GM20000 (cell line): ENCODE measurements around the gene EVX2.

Experiments used
- DNase-seq: peaks from one replicate; pipeline ENCODE4 v3.0.0; 2012; ENCODE audit warnings: low spot score
- TF ChIP-seq, protein P1 (sequence below): IDR thresholded peaks from 2 replicates; pipeline ENCODE4 v1.5.1; 2012; ENCODE audit warnings: mild to moderate bottlenecking, control low read depth; ENCODE audit errors: extremely low read depth, missing control alignments

Gene EVX2

DNA sequence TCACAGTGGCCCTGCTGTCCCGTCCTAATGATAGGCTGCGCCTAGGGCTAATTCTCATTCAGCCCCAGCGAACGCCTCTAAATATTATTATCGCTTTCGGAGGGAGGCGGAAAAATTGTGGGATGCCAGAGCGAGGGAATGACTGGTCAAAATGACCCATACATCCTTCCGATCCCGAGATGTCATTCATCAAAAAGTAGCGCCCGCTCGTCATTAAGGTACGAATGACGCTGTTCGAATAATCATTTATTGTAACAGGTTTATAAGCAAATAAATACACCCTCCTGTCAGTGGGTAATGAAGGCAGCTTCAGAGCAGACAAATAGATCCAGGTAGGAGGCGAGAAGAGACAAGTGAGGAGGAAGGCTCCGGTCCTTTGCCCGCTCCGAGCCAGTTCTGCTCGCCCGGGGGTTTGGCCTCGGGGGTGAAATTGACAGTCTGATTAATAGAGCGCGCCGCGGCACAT lies at the start of gene EVX2:
TSS of gene EVX2 (minus strand) at position 167 of the 466 bp plus-strand sequence. CDS start 186 bp downstream, outside the sequence.
- no peak for DNase-seq
- TF ChIP-seq, protein P1, sequence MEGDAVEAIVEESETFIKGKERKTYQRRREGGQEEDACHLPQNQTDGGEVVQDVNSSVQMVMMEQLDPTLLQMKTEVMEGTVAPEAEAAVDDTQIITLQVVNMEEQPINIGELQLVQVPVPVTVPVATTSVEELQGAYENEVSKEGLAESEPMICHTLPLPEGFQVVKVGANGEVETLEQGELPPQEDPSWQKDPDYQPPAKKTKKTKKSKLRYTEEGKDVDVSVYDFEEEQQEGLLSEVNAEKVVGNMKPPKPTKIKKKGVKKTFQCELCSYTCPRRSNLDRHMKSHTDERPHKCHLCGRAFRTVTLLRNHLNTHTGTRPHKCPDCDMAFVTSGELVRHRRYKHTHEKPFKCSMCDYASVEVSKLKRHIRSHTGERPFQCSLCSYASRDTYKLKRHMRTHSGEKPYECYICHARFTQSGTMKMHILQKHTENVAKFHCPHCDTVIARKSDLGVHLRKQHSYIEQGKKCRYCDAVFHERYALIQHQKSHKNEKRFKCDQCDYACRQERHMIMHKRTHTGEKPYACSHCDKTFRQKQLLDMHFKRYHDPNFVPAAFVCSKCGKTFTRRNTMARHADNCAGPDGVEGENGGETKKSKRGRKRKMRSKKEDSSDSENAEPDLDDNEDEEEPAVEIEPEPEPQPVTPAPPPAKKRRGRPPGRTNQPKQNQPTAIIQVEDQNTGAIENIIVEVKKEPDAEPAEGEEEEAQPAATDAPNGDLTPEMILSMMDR = no peak

GRCh38 chr2:176133389-176133788 lies 49.6 kb upstream of the EVX2 start:
- TF ChIP-seq, protein P1 = no peak
- no peak for DNase-seq

DNA sequence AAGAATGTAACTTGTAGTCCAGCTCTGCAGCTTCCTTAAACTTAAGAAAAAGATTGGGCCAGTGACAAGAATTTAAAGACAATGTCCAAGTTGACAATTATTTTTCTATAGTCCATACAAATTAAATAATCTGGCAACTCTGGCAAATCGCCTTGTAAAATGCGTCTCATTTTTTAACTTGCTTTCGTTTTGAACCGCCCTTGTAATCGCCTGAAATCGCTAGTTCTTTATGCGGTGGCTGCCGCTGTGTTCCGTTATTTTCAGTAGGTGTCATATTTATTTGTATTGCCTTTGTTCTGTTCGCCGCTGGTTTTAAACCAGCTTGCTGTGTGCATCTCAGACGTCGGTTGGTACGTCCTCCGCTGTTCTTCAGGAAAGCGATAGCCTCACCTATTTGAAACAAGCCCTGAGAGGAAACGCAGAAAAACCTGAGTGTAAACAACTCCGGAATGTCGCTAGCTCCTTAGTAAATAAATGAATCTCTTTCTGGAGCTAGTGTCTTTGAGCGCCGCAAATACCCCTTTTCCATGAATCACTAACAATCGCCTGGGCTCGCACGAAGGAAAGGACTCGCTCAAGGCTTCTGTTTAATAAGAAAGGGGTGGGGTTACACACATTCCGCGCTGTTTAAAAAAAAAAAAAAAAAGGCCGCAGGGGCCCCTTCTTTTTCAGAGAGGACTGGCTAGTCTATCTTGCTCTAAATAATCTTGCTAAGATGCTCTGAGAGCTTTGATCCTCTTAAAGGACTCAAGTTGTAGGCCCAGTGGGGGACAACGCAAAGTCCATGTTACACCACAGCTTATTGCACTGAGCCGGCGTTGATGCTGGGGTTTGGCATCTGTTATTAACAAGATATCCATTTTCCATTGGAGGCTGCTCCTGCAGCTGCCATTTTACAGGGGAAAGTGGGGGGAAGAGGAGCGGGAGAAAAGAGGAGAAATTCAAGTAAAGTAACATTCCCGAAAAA lies 48.7 kb upstream of the EVX2 start:
- TF ChIP-seq, protein P1 = no peak
- no peak for DNase-seq

DNA sequence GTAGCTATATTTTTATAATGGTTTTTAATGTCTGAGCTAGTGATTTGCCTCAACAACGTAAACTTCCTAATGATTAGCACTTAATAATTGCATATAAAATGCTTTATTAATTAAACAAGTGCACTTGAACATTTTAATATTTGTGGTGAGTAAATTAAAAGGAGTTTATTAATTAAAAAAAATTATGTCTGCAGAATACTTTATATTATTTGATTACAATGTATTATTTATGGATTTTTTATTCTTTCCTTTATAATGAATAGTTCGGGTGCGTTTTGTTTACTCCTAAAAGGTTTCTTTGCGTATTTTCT lies 48.0 kb upstream of the EVX2 start:
- TF ChIP-seq, protein P1 = no peak
- no peak for DNase-seq

GRCh38 chr2:176130957-176131847 lies 47.4 kb upstream of the EVX2 start:
- no peak for DNase-seq
- TF ChIP-seq, protein P1 = no peak

GRCh38 chr2:176130147-176130956 lies 46.6 kb upstream of the EVX2 start:
- TF ChIP-seq, protein P1 = no peak
- no peak for DNase-seq
